Stimulated activated CD4-positive, alpha-beta T cell treated with anti-CD3 and anti-CD28 coated beads, Interleukin-1b, Interleukin-23, amount 100 ng/mL, for 1 hour (primary cell): ENCODE data around the gene ALPP.
"Not testable (repeated sequence)": the region's sequence is repeated elsewhere in the genome, so short reads cannot be mapped to it uniquely, and the experiment has no call there.

Experiments used
- DNase-seq, 2 donors: peaks; one replicate each; pipeline ENCODE4 v3.0.0-alpha.2; 2020; ENCODE audit warnings: low read depth in 2 of 2

The ALPP gene

DNA sequence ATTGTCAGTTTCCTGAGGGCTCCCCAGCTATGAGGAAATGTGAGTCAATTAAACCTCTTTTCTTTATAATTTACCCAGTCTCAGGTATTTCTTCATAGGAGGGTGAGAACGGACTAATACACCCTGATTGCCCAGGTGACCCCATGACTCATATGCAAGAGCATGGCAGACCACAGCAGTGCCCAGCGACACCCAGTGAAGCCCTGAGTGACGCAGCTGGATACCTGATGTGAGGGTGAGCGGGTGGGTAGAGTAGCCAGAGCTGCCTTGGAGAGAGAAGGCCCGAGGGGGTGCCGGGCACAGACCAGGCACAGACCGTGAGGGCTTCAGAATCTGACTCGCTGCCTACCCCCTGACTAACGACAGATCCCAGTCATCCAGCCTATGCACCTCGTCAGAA, 43.5 kb downstream of the ALPP start:
- DNase-seq = no peak

DNA sequence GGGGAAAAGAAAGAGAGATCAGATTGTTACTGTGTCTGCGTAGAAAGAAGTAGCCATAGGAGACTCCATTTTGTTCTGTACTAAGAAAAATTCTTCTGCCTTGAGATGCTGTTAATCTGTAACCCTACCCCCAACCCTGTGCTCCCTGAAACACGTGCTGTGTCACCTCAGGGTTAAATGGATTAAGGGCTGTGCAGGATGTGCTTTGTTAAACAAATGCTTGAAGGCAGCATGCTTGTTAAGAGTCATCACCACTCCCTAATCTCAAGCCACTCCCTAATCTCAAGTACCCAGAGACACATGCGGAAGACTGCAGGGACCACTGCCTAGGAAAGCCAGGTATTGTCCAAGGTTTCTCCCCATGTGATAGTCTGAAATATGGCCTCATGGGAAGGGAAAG, 44.4 kb downstream of the ALPP start:
- not testable (repeated sequence) for DNase-seq

DNA sequence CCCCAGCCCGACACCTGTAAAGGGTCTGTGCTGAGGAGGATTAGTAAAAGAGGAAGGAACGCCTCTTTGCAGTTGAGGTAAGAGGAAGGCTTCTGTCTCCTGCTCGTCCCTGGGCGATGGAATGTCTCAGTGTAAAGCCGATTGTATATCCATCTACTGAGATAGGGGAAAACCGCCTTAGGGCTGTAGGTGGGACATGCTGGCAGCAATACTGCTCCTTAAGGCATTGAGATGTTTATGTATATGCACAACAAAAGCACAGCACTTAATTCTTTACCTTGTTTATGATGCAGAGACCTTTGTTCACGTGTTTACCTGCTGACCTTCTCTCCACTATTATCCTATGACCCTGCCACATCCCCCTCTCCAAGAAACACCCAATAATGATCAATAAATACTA, 44.9 kb downstream of the ALPP start:
- not testable (repeated sequence) for DNase-seq

DNA sequence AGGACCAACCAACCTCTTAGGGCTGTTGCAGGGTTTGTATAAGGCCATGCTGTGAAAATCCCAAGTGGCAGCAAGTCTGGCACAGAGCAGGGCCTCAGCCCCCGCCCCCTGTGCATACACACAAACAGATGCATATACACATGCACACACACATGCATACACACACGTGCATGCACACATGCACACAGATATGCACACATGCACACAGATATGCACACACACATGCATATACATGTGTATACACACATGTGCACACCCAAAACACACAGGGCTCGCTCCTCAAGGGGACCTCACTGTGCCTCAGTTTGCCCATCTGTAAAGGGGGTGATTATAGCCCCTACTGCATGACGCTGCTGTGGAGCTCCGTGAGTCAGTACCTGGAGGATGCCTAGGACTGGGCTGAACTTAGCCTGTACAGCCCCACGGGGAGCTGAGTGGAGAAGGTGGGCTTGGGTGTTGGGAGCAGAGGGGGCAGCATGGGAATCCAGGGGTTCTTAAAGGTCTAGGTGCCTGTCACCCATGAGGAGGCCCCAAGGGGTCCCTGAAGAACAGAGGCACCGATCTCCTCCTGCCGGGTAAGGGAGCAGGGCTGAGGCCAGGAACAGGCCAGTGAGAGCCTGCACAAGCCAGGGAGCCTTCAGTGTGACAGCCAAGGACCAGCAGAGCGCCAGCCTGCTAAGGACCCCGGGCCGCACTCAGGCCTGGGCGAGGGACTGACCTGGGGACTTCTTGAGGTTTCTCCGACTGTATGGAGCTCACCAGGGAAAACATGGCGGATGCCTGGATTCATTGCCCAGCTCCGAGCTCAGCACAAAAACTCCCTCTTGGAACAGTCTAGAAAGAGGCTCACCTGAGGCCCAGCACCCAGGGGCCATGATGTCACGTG, 53.4 kb downstream of the ALPP start:
- DNase-seq = no peak
